GM12892 (cell line): ENCODE data around the gene HDAC1.
"Not testable (repeated sequence)": the region's sequence is repeated elsewhere in the genome, so short reads cannot be mapped to it uniquely, and the experiment has no call there.

Experiments used
- DNase-seq: peaks from one replicate; pipeline ENCODE4 v3.0.0; 2011; ENCODE audit not compliant: insufficient read length
- FAIRE-seq: peaks from 2 replicates; lab custom pipeline; 2011; peaks lifted over from hg19 to GRCh38; lab: Jason Lieb, UNC
- POLR2A ChIP-seq: IDR thresholded peaks from 2 replicates; pipeline ENCODE4 v1.6.1; 2011; ENCODE audit warnings: low read depth, low read length, control low read depth
- POLR2AphosphoS5 ChIP-seq: IDR thresholded peaks from 2 replicates; pipeline ENCODE4 v1.6.1; 2011; ENCODE audit warnings: low read depth, low read length, control low read depth
- TAF1 ChIP-seq: IDR thresholded peaks from 2 replicates; pipeline ENCODE4 v1.6.1; 2011; ENCODE audit warnings: low read depth, mild to moderate bottlenecking, control low read depth, low read length, borderline replicate concordance

The HDAC1 gene

GRCh38 chr1:32257227-32257508, 34.7 kb upstream of the HDAC1 start:
- FAIRE-seq, result no peak
- DNase-seq, result no peak
- TF ChIP-seq POLR2A (no peak), POLR2AphosphoS5 (no peak), TAF1 (no peak)

- DNase-seq, FAIRE-seq: not testable (repeated sequence)
These were observed 28.7 kb upstream of the HDAC1 start for GRCh38 chr1:32263236-32263593.

- peak; percentile 70 for FAIRE-seq
- TF ChIP-seq POLR2AphosphoS5, result no peak
- TF ChIP-seq POLR2A, result no peak
- no peak for DNase-seq
These were observed 28.1 kb upstream of the HDAC1 start for GRCh38 chr1:32263744-32264143.

GRCh38 chr1:32265846-32266245, 26.0 kb upstream of the HDAC1 start:
- TF ChIP-seq POLR2AphosphoS5 (no peak), TAF1 (no peak), POLR2A (no peak)
- no peak for FAIRE-seq
- no peak for DNase-seq

GRCh38 chr1:32266921-32267591, 24.8 kb upstream of the HDAC1 start:
- FAIRE-seq (no peak), DNase-seq (no peak)
- TF ChIP-seq POLR2AphosphoS5 (no peak), POLR2A (no peak), TAF1 (no peak)

- no peak for FAIRE-seq
- TF ChIP-seq POLR2AphosphoS5 (no peak), POLR2A (no peak), TAF1 (no peak)
- DNase-seq, result no peak
These were observed 22.1 kb upstream of the HDAC1 start for GRCh38 chr1:32269744-32270143.

- DNase-seq (no peak), FAIRE-seq (peak; percentile 57)
- TF ChIP-seq POLR2A (no peak), TAF1 (no peak), POLR2AphosphoS5 (no peak)
These were observed 19.1 kb upstream of the HDAC1 start for GRCh38 chr1:32272557-32273390.

- FAIRE-seq, result no peak
- TF ChIP-seq TAF1 (no peak), POLR2AphosphoS5 (no peak), POLR2A (no peak)
- no peak for DNase-seq
These were observed 18.3 kb upstream of the HDAC1 start for GRCh38 chr1:32273391-32274208.

- DNase-seq, result no peak
- no peak for FAIRE-seq
- TF ChIP-seq POLR2AphosphoS5 (no peak), TAF1 (no peak), POLR2A (no peak)
These were observed 17.1 kb upstream of the HDAC1 start for GRCh38 chr1:32274646-32275340.

GRCh38 chr1:32275424-32275823, 16.5 kb upstream of the HDAC1 start:
- no peak for FAIRE-seq
- TF ChIP-seq POLR2AphosphoS5, result no peak
- TF ChIP-seq POLR2A, result no peak
- no peak for TF ChIP-seq TAF1
- DNase-seq, result no peak
